ENCODE data around the gene HBS1L. TPM values are rescaled to one million over a fixed set of nuclear protein-coding genes. Genes with fewer than 3 reads are reported as not detected.

Gene HBS1L
- polyA plus RNA-seq, 3 donors = 16.0 to 48.9 (median 36.3) TPM

DNA sequence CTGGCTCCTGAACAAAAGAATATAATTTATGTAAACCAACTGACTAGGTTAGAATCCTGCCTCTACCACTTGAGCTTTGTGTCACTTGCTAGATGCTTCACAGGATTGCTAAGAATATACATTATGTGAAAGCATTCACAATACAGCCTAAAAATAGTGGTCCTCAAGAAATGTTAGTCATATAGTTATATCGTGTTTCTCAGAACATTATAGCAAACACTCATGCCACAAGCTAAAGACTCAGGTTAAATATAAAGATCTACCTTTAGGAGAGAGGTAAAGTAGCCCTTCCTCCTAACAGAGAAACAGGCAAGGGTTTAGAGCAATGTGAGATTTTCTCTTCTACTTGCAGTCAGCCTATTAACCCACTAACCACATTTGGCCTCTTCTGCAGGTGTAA lies 86.9 kb downstream of the HBS1L start:
- Histone ChIP-seq H3K9me3 (replicated peaks in 1 of 2; ENCODE audit: control insufficient read depth in 1 of 2, insufficient read depth in 1 of 2, low read length in 2 of 2) (no peaks in the 10 kb centered on the region), H3K79me2 (ENCODE audit: insufficient read depth, low read length) (no peaks in the 10 kb centered on the region), H3K9ac (ENCODE audit: insufficient read depth, low read length, poor library complexity, severe bottlenecking) (no peak overlapping the region), H3K36me3 (replicated peaks in 1 of 2; ENCODE audit: control insufficient read depth in 1 of 2, insufficient read depth in 2 of 2, low read length in 2 of 2) (peaks cover 31 to 91% of the 10 kb centered on the region in 2 donors), H3K4me3 (replicated peaks in 1 of 3; ENCODE audit: low read depth in 2 of 3, low read length in 3 of 3) (no peak overlapping the region), H2AFZ (ENCODE audit: insufficient read depth, low read depth, low read length, poor library complexity, severe bottlenecking) (no peak overlapping the region), H4K20me1 (ENCODE audit: insufficient read depth, low read length) (no peaks in the 10 kb centered on the region), H3K4me2 (replicated peaks; ENCODE audit: extremely low read depth, low read length, poor library complexity, severe bottlenecking) (no peak overlapping the region), H3K4me1 (ENCODE audit: control insufficient read depth in 1 of 2, insufficient read depth in 2 of 2, low read length in 2 of 2) (no peaks in the 10 kb centered on the region), H3K27me3 (ENCODE audit: control insufficient read depth in 2 of 2, insufficient read depth in 2 of 2, low read length in 2 of 2) (no peaks in the 10 kb centered on the region), H3K27ac (ENCODE audit: low read depth in 1 of 2, low read length in 2 of 2) (no peak overlapping the region)
- intact Hi-C loops (cut with micrococcal nuclease) = no loop called here
- Mint-ChIP-seq H3K4me3 (no peak overlapping the region), H3K27ac (no peak overlapping the region), H3K9me3 (no peaks in the 10 kb centered on the region), H3K36me3 (peaks cover 61 to 78% of the 10 kb centered on the region in 2 donors), H3K27me3 (ENCODE audit: low read depth in 3 of 3) (no peaks in the 10 kb centered on the region), H3K4me1 (no peaks in the 10 kb centered on the region)
- no CpG with 5 or more reads among the region's 1 CpG for WGBS (ENCODE audit: insufficient coverage)
- TF ChIP-seq, protein P1, sequence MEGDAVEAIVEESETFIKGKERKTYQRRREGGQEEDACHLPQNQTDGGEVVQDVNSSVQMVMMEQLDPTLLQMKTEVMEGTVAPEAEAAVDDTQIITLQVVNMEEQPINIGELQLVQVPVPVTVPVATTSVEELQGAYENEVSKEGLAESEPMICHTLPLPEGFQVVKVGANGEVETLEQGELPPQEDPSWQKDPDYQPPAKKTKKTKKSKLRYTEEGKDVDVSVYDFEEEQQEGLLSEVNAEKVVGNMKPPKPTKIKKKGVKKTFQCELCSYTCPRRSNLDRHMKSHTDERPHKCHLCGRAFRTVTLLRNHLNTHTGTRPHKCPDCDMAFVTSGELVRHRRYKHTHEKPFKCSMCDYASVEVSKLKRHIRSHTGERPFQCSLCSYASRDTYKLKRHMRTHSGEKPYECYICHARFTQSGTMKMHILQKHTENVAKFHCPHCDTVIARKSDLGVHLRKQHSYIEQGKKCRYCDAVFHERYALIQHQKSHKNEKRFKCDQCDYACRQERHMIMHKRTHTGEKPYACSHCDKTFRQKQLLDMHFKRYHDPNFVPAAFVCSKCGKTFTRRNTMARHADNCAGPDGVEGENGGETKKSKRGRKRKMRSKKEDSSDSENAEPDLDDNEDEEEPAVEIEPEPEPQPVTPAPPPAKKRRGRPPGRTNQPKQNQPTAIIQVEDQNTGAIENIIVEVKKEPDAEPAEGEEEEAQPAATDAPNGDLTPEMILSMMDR (IDR thresholded peaks at IDR 0.05) = no peak
- no peak for DNase-seq

DNA sequence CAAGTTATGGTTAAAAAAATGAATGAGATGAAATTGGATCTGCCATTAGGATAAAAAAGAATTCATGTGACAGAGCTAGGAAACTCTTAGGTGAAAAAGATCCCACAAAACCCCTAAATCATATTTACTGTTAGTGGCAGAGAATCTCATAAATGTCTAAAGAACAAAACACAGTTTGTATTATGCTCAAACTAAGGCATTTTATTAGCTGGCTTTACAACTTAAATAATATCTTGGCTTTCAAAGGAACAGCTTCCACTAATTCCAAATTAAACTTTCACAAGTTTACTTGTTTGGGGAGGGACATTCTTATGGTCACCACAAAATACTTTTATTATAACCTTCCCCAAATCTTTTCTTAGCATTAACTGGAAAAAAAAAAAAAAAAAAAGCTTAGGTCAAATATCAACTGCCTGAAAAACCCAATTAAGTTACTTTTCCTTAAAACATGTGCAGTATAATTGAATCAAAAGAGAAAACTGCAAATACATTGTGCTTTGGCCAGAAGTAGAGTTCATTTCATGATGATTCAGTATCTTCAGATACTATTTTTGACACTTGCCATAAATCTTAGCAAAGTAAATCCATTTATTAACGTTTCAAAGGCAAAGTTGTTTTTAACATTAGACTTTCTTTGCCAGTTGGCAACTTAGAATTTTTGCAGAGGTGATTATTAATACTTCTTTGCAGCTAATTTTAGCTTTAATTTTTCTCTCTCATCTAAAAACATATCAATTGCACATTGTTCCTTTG lies 90.0 kb downstream of the HBS1L start:
- TF ChIP-seq, protein P1 (IDR thresholded peaks at IDR 0.05) = no peak
- H3K9me3 ChIP-seq (replicated peaks in 1 of 2; ENCODE audit: control insufficient read depth in 1 of 2, insufficient read depth in 1 of 2, low read length in 2 of 2) = no peaks in the 10 kb centered on the region
- no peak overlapping the region for H3K4me3 ChIP-seq (replicated peaks in 1 of 3; ENCODE audit: low read depth in 2 of 3, low read length in 3 of 3)
- no peak for DNase-seq
- H3K9ac ChIP-seq (ENCODE audit: insufficient read depth, low read length, poor library complexity, severe bottlenecking) = no peak overlapping the region
- H3K4me2 ChIP-seq (replicated peaks; ENCODE audit: extremely low read depth, low read length, poor library complexity, severe bottlenecking) = no peak overlapping the region
- no peaks in the 10 kb centered on the region for H4K20me1 ChIP-seq (ENCODE audit: insufficient read depth, low read length)
- no peak overlapping the region for H3K27ac ChIP-seq (ENCODE audit: low read depth in 1 of 2, low read length in 2 of 2)
- Mint-ChIP-seq H3K27me3 (ENCODE audit: low read depth in 3 of 3) (no peaks in the 10 kb centered on the region), H3K36me3 (peaks cover 75 to 79% of the 10 kb centered on the region in 2 donors), H3K4me1 (no peaks in the 10 kb centered on the region), H3K27ac (no peak overlapping the region), H3K9me3 (peaks cover 0 to 4% (median 0%) of the 10 kb centered on the region in 7 donors), H3K4me3 (no peak overlapping the region)
- no peak overlapping the region for H2AFZ ChIP-seq (ENCODE audit: insufficient read depth, low read depth, low read length, poor library complexity, severe bottlenecking)
- no peaks in the 10 kb centered on the region for H3K79me2 ChIP-seq (ENCODE audit: insufficient read depth, low read length)
- no peaks in the 10 kb centered on the region for H3K4me1 ChIP-seq (ENCODE audit: control insufficient read depth in 1 of 2, insufficient read depth in 2 of 2, low read length in 2 of 2)
- H3K36me3 ChIP-seq (replicated peaks in 1 of 2; ENCODE audit: control insufficient read depth in 1 of 2, insufficient read depth in 2 of 2, low read length in 2 of 2) = peaks cover 35 to 83% of the 10 kb centered on the region in 2 donors
- no CpG with 5 or more reads among the region's 1 CpG for WGBS (ENCODE audit: insufficient coverage)
- intact Hi-C loops (cut with micrococcal nuclease) = no loop called here
- no peaks in the 10 kb centered on the region for H3K27me3 ChIP-seq (ENCODE audit: control insufficient read depth in 2 of 2, insufficient read depth in 2 of 2, low read length in 2 of 2)
